ENCODE data around the gene ZNF768.

The ZNF768 gene

GRCh38 chr16:30526137-30526822, at the start of gene ZNF768:
Gene ZNF768, minus strand, starts transcription at chr16:30526566. Its CDS starts 153 bp downstream, at chr16:30526413.
- in situ Hi-C loops (cut with MboI; ENCODE audit: low sequenced_read_pairs), result no loop called here

GRCh38 chr16:30574678-30575077, 48.3 kb upstream of the ZNF768 start:
- in situ Hi-C loops (cut with MboI; ENCODE audit: low sequenced_read_pairs), result no loop called here

GRCh38 chr16:30571445-30572322, 45.3 kb upstream of the ZNF768 start, which contains the start of gene ZNF688:
Gene ZNF688, minus strand, starts transcription at chr16:30571714. Its CDS starts 85 bp downstream, at chr16:30571629.
- in situ Hi-C loops (cut with MboI; ENCODE audit: low sequenced_read_pairs), result no loop called here

GRCh38 chr16:30570636-30571444, 44.5 kb upstream of the ZNF768 start:
- in situ Hi-C loops (cut with MboI; ENCODE audit: low sequenced_read_pairs), result no loop called here

GRCh38 chr16:30569746-30570635, 43.6 kb upstream of the ZNF768 start:
- in situ Hi-C loops (cut with MboI; ENCODE audit: low sequenced_read_pairs), result no loop called here

- in situ Hi-C loops (cut with MboI; ENCODE audit: low sequenced_read_pairs), result no loop called here
These were observed 42.9 kb upstream of the ZNF768 start for GRCh38 chr16:30569281-30569680.

- in situ Hi-C loops (cut with MboI; ENCODE audit: low sequenced_read_pairs), result no loop called here
These were observed 41.7 kb upstream of the ZNF768 start for GRCh38 chr16:30567991-30568638.

GRCh38 chr16:30567160-30567990, 41.0 kb upstream of the ZNF768 start:
- in situ Hi-C loops (cut with MboI; ENCODE audit: low sequenced_read_pairs), result no loop called here

GRCh38 chr16:30566531-30566930, 40.2 kb upstream of the ZNF768 start:
- in situ Hi-C loops (cut with MboI; ENCODE audit: low sequenced_read_pairs), result no loop called here

GRCh38 chr16:30565984-30566383, 39.6 kb upstream of the ZNF768 start:
- in situ Hi-C loops (cut with MboI; ENCODE audit: low sequenced_read_pairs), result no loop called here

GRCh38 chr16:30565526-30565925, 39.2 kb upstream of the ZNF768 start:
- in situ Hi-C loops (cut with MboI; ENCODE audit: low sequenced_read_pairs), result no loop called here

GRCh38 chr16:30562021-30562420, 35.7 kb upstream of the ZNF768 start:
- in situ Hi-C loops (cut with MboI; ENCODE audit: low sequenced_read_pairs), result no loop called here

- in situ Hi-C loops (cut with MboI; ENCODE audit: low sequenced_read_pairs), result no loop called here
These were observed 34.9 kb upstream of the ZNF768 start for GRCh38 chr16:30561089-30561816.

- in situ Hi-C loops (cut with MboI; ENCODE audit: low sequenced_read_pairs), result no loop called here
These were observed 33.3 kb upstream of the ZNF768 start for GRCh38 chr16:30559690-30560089.

- in situ Hi-C loops (cut with MboI; ENCODE audit: low sequenced_read_pairs), result no loop called here
These were observed 32.5 kb upstream of the ZNF768 start for GRCh38 chr16:30558789-30559377.

GRCh38 chr16:30557957-30558788, 31.8 kb upstream of the ZNF768 start, which contains the start of gene ZNF764:
Gene ZNF764, minus strand, starts transcription at chr16:30558374. Its CDS starts 192 bp downstream, at chr16:30558182.
- in situ Hi-C loops (cut with MboI; ENCODE audit: low sequenced_read_pairs), result no loop called here

GRCh38 chr16:30557707-30557956, 31.3 kb upstream of the ZNF768 start:
- in situ Hi-C loops (cut with MboI; ENCODE audit: low sequenced_read_pairs), result no loop called here

Data from HL-60/S4 treated with retinoic acid at 250 ng/mL for 4 days and 3 days (cell line).